ENCODE data around the gene ITPR2. TPM values are rescaled to one million over a fixed set of nuclear protein-coding genes. Genes with fewer than 3 reads are reported as not detected.

The ITPR2 gene
- total and polyA plus RNA-seq, 4 donors = 4.1 to 47.0 (median 26.5) TPM

DNA sequence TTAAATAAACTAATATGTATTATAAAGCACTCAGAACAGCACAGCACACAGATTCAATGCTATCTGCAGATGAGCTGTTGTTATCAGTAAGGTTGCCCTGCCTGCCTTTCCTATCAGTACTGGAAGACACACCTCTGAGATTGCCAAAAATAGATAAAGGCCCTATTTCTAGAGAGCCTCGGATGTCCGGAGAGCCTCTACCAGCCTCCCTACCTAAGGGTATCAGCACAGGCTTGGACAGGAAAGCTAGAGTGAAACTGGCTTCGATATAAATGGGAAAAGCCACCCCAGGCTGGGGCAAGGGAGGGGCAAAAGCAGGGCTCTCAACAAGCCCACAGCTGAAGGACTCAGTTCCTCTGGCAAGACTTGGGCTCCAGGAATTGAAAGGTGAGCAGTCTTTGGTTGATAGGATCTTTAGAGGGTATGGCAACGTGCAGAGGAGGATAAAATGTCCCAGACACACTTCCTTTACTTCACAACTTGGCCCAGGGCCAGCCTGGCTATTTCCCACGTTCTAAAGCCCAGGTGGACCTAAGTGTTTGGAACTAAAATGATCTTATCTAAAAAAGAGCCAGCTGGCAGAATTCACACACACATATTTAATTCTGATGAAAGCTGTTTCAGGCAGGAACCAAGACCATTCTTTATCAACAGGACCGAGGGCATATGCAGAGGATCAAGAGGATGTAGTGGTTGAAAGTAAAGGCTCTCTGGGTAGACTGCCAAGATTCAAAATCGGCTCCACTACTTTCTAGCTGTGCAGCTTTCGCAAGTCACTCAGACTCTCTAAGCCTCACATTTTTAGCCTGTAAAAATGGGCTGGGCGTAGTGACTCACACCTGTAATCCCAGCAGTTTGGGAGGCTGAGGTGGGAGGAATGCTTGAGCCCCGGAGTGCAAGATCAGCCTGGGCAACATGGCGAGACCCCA lies 37.8 kb upstream of the ITPR2 start:
- ATAC-seq (ENCODE audit: insufficient read depth, low FRiP score) = peak; percentile 41
- H3K9ac ChIP-seq (ENCODE audit: insufficient read depth in 1 of 2, low read length in 2 of 2) = no peak overlapping the region
- peak overlapping the region; percentile 36 to 50 for H3K27ac ChIP-seq (ENCODE audit: low read depth in 1 of 2, low read length in 1 of 2)
- no peak overlapping the region for H3K4me3 ChIP-seq
- peaks cover 4 to 15% (median 5%) of the 10 kb centered on the region in 5 donors for H3K4me1 ChIP-seq (ENCODE audit: control insufficient read depth in 5 of 5, insufficient read depth in 5 of 5, low read length in 5 of 5)
- TF ChIP-seq, protein P1, sequence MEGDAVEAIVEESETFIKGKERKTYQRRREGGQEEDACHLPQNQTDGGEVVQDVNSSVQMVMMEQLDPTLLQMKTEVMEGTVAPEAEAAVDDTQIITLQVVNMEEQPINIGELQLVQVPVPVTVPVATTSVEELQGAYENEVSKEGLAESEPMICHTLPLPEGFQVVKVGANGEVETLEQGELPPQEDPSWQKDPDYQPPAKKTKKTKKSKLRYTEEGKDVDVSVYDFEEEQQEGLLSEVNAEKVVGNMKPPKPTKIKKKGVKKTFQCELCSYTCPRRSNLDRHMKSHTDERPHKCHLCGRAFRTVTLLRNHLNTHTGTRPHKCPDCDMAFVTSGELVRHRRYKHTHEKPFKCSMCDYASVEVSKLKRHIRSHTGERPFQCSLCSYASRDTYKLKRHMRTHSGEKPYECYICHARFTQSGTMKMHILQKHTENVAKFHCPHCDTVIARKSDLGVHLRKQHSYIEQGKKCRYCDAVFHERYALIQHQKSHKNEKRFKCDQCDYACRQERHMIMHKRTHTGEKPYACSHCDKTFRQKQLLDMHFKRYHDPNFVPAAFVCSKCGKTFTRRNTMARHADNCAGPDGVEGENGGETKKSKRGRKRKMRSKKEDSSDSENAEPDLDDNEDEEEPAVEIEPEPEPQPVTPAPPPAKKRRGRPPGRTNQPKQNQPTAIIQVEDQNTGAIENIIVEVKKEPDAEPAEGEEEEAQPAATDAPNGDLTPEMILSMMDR (IDR thresholded peaks at IDR 0.05; ENCODE audit: control extremely low read depth, extremely low read depth) = no peak
- H3K9me3 ChIP-seq (ENCODE audit: control insufficient read depth in 4 of 4, insufficient read depth in 3 of 4, low read length in 3 of 4) = peaks cover 0 to 4% (median 0%) of the 10 kb centered on the region in 4 donors
- H3K27me3 ChIP-seq (ENCODE audit: control insufficient read depth in 3 of 3, insufficient read depth in 3 of 3, low read length in 2 of 3) = no peaks in the 10 kb centered on the region
- no peaks in the 10 kb centered on the region for H3K36me3 ChIP-seq (ENCODE audit: control insufficient read depth in 4 of 4, insufficient read depth in 4 of 4, low read length in 4 of 4)
- 21 to 23% methylated on average over 11 of the region's 11 CpGs for WGBS, 2 donors
- DNase-seq = peak; percentile 63 to 93 (median 87)

DNA sequence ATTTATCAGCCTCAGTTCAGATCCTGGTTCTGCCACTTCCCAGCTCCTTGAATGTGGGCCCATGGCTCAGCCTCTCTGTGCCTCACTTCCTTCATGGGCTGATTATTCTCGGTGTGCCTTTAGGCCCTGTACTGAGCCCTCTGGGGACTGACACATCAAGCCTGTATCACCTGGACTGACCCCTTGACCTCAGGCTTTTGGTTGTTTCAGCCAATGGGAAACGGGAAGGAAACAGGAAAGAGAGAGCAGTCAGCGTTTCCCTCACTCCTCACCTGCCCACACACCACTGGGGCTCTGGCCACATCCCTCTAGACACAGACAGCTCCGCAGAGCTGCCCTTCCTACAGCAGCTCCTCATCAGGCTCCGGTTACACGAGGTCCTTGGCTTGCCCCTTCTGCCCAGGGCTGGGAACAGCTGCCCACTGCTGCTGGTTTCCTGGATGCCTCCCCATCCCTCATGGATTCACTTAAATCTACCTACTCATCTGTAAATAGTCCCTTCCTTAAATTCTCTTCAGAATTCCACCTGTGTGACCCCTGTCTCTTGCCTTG lies 37.0 kb upstream of the ITPR2 start:
- 59 to 68% methylated on average over 6 of the region's 6 CpGs for WGBS, 2 donors
- peak overlapping the region in 1 of 2 donors; percentile 26 for H3K27ac ChIP-seq (ENCODE audit: low read depth in 1 of 2, low read length in 1 of 2)
- DNase-seq (no peak), ATAC-seq (ENCODE audit: insufficient read depth, low FRiP score) (no peak)
- no peak overlapping the region for H3K9ac ChIP-seq (ENCODE audit: insufficient read depth in 1 of 2, low read length in 2 of 2)
- no peaks in the 10 kb centered on the region for H3K27me3 ChIP-seq (ENCODE audit: control insufficient read depth in 3 of 3, insufficient read depth in 3 of 3, low read length in 2 of 3)
- TF ChIP-seq, protein P1 (IDR thresholded peaks at IDR 0.05; ENCODE audit: control extremely low read depth, extremely low read depth) = no peak
- H3K9me3 ChIP-seq (ENCODE audit: control insufficient read depth in 4 of 4, insufficient read depth in 3 of 4, low read length in 3 of 4) = peaks cover 0 to 4% (median 0%) of the 10 kb centered on the region in 4 donors
- H3K4me1 ChIP-seq (ENCODE audit: control insufficient read depth in 5 of 5, insufficient read depth in 5 of 5, low read length in 5 of 5) = peaks cover 4 to 15% (median 5%) of the 10 kb centered on the region in 5 donors
- no peaks in the 10 kb centered on the region for H3K36me3 ChIP-seq (ENCODE audit: control insufficient read depth in 4 of 4, insufficient read depth in 4 of 4, low read length in 4 of 4)
- no peak overlapping the region for H3K4me3 ChIP-seq

DNA sequence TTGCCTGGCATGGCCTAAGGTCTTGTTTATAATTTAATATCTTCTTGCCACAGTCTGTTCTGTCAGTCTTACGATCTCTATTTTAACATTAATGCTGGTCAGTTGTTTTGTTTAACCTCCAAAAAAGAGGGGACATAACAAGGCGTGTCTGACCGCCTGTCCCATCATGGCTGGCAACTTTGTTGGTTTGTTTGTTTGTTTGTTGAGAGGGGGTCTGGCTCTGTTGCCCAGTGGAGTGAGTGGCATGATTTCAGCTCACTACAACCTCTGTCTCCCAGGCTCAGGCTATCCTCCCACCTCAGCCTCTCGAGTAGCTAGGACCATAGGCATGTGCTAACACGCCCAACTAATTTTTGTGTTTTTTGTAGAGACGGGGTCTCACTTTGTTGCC lies 36.1 kb upstream of the ITPR2 start:
- ATAC-seq (ENCODE audit: insufficient read depth, low FRiP score) = no peak
- H3K9ac ChIP-seq (ENCODE audit: insufficient read depth in 1 of 2, low read length in 2 of 2) = no peak overlapping the region
- peaks cover 4 to 15% (median 5%) of the 10 kb centered on the region in 5 donors for H3K4me1 ChIP-seq (ENCODE audit: control insufficient read depth in 5 of 5, insufficient read depth in 5 of 5, low read length in 5 of 5)
- no peak overlapping the region for H3K27ac ChIP-seq (ENCODE audit: low read depth in 1 of 2, low read length in 1 of 2)
- no peak for DNase-seq
- TF ChIP-seq, protein P1 (IDR thresholded peaks at IDR 0.05; ENCODE audit: control extremely low read depth, extremely low read depth) = no peak
- no peaks in the 10 kb centered on the region for H3K36me3 ChIP-seq (ENCODE audit: control insufficient read depth in 4 of 4, insufficient read depth in 4 of 4, low read length in 4 of 4)
- no peaks in the 10 kb centered on the region for H3K27me3 ChIP-seq (ENCODE audit: control insufficient read depth in 3 of 3, insufficient read depth in 3 of 3, low read length in 2 of 3)
- no peak overlapping the region for H3K4me3 ChIP-seq
- 97 to 98% methylated on average over 6 of the region's 6 CpGs for WGBS, 2 donors
- peaks cover 0 to 4% (median 0%) of the 10 kb centered on the region in 4 donors for H3K9me3 ChIP-seq (ENCODE audit: control insufficient read depth in 4 of 4, insufficient read depth in 3 of 4, low read length in 3 of 4)
